HG02970 (cell line): ENCODE data around the gene GAREM1.
A peak's percentile ranks its signal among the peaks of the same experiment; 100 is the strongest.
"Not testable (repeated sequence)": the region's sequence is repeated elsewhere in the genome, so short reads cannot be mapped to it uniquely, and the experiment has no call there.

ENCODE experiments used
- ATAC-seq: cut with Tn5 transposase; IDR thresholded peaks from one replicate; pipeline ENCODE4 v1.9.1; 2021; ENCODE audit warnings: mild to moderate bottlenecking, moderate library complexity, moderate number of reproducible peaks; ENCODE audit not compliant: unreplicated experiment, low FRiP score

The GAREM1 gene

DNA sequence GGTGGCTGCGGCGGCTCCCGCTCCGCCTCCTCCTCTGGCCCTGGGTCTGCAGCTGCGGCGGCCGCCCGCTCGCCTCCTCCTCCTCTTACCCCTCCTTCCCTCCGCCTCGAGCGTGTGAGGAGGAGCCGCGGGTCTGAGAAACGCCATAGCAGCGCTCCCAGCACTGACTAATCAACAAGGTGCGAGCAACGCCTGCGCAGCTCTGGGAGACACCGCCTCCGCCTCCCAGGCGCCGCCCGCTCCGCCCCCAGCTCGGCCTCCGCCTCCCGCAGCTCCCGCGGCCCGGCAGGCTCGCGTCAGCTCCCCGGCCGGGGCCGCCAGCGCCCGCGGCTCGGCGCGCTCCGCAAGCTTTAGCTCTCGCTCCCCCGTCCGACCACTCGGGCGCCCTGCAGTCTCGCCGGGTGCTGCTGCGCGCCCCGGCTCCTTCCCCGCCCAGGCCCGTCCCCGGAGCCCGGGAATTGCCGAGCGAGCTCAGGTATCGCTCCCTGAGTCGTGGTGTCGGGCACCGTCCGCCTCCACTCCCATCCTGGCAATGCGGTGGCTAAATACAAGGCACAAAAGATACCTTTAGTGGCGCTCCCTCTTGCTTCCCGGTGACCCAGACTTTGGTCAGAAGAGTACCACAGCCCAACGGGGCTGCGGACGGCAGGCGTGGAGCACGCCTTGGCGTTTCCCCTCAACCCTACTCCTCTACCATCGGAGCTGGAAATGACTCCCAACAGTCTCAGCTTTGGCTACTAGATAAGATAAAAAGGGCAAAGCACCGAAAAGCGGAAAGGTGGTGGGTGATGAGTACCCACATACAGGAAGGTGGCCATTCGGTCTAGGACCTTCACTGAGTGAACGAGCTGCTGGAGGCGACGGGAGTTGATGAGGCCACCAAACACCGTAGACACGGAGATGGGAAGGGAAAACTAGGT lies at the start of gene GAREM1:
Gene GAREM1 (minus strand): TSS at position 169 of the 920 bp plus-strand sequence. CDS start 454 bp downstream, outside the sequence.
- peak; percentile 98 for ATAC-seq

DNA sequence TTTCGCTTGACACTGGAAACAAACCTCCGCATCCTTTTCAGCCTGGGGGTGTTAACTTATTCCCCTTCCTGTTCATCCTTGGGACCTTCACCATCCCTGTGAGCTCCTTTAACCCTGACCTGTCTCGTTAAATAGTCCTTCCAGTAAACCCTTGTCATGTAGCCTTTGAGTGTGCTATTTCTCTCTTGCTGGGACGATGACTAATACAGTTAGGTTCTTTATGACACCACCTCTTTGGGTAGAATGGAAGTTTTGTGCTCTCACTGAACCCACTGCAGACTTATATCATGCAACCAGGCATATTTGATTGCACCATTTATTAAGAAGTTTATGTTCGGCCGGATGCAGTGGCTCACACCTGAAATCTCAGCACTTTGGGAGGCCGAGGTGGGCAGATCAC lies 40.5 kb upstream of the GAREM1 start:
- no peak for ATAC-seq

DNA sequence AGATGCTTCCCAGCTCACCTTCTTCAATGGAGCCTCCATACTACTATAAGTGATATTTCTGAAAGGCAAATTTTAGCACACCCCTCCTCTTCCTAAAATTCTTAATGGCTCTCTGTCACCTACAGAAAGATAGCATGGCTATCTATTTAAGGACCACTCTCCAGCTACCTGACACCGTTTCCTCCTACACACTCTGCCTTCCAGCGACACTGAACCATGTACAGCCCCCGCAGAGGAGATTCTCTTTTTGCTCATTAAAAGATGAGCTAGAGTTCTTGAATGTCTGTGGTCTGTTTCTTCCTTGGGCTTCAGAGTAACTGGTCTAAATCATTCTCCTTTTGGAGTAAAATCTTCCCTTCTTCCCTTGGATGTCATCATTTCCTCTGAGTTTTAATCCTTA lies 38.4 kb upstream of the GAREM1 start:
- no peak for ATAC-seq

DNA sequence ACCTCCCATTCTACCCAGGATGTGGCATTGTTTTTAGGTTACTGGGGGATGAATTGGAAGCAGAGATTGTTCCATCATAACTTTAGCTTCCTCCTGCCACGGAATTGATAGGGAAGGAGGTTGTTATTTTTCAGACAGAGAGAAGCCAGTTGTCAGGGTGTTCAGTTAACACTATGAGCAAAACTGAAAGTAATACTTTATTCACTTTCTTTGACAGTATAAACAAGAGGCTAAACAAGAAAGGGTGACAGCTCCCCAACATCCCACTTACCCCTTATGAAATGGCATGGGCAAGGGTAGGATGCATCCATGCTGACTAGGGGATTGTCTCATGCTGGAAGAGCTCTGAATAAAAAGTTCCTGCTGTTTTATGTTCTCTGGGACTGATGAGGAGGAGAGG lies 36.4 kb upstream of the GAREM1 start:
- ATAC-seq = no peak

DNA sequence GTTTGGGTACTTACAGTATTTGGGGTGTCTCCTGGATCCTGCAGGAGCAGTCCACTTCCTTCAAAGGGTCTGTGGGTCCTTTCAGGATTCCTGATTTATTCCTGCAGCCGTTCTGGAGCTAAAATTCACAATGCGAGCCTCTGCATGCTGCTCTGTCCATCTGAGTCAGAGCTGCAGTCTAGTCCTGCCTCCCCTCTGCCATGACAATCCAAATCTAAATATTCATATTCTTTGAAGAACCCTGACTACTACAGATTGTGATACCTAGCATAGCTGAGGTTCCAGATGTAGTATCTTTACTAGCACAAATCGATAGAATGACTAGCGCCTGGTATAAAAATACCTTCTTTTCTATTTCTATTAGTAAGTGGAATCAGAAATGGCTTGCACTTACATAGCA lies 31.3 kb upstream of the GAREM1 start:
- ATAC-seq = no peak

DNA sequence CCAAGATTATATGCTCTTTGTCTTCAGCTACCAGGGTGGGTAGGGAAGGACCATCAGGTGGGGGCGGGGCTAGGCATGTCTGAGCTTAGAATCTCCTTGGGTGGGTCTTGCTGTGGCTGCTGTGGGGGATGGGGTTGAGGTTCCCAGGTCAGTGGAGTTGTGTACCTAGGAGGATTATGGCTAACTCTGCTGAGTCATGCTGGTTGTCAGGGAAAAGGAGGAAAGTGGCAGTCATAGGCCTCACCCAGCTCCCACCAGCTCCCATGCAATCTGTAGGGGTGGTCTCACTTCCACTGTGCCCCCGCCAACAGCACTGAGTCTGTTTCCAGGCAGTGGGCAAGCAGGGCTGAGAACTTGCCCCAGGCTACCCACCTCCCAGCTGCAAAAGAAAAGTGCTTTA lies 30.6 kb upstream of the GAREM1 start:
- not testable (repeated sequence) for ATAC-seq

DNA sequence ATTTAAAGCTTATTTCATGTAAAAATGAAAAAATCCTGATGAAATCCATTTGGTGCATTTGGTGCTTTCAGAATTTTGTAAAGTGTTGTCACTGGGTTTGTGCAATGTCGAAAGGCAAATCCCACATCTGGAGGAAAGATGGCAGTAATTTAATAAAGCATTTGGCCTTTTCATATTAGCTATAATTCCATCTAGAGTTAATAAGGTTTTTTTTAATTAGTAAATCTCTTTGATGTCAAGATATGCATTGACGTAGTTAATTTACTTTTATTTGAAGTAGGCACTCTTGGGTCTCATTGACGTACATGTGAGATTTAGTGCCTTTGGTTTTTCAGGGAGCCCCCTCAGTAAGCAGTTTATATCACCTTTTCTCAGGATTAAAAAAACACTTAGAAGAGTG lies 12.3 kb upstream of the GAREM1 start:
- no peak for ATAC-seq

DNA sequence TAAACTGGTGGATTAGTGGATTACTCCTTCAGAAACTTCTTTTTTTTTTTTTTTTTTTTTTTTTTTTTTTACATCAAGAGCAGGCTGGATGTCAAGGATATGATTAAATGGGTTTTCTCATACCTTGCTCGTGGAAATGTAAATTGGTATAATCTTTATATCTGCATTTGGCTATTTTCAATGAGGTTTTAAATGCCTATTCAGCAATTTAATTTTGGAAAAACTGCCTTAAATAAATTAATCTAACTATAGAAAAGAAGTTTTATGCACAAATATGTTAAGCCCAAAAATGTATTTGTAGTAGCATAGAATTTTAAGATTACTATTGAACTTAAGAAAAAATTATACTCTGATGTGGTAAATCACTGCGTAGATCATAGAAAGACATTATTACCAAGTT lies 11.4 kb upstream of the GAREM1 start:
- ATAC-seq = no peak

DNA sequence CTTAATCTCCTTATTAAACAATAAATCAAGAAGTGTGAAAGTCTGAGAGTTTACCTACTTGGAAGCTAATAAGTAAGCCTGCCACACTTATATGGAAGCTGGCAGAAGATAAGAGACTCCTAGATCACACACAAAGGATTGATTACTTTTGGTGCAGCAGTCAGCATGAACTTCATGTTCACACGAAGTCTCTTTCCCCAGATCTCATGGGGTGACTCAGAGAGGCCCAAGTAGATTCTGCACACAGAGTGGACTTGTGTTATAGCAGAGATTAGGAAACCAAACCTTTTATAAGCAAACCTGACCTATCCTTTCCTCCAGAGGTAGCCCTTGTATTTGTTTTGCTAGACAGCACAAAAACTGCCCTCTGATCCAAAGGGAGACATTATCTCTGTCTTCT lies 9.9 kb upstream of the GAREM1 start:
- ATAC-seq = no peak

DNA sequence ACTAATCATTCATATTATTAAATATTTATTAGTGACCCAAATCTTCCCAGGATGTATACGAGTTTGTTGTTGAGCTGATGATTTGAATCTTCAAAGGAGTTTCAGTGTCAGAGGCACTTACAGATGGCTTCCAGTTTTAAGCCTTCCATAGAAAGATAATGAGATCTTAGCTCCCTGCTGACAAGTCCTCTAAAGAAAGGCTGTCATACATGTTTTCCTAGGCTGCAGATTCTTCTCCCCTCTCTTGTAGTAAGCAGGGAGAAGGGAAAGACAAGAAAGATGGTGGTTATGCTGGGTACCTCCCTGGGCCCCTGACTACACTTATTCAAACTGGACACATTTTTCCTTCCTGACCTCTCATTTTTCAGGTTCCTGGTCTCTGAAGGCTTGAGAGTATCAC lies 8.1 kb upstream of the GAREM1 start:
- ATAC-seq = no peak

DNA sequence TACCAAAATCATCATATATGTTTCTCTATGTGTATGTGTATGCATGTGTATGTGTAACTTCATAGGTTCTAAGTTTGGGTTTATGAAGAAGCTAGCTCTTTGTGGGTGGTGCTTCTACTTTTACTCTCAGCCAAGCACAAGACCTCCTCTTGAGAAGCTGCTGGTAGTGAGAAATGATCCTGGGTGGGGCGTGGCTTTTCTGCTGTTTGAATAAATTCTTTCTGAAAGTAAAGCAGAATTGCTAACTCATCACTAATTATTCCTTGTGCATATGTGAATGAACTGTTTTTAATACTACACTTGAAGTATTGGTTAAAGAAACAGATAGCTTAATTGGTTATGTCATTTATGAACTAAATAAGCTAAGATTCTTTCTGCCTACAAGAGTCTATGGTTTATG lies 7.6 kb upstream of the GAREM1 start:
- no peak for ATAC-seq

DNA sequence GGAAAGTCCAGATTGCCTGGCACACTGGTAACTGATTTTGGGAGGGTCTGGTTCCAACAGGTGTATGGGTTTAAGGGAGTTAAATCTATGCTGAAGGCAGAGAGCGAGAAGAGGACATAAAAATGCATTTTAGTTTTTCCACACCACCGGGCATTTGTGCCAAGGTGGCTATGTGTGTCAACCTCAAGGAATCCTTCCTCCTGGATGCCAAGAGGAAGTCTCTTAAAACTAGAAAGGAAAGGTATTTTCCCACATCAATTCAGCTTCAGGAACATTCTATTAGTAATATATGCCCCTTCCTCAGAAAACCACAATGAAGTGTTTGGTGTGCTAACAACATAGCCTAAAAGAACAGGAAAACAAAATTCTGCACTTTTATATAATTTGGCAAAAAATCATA lies 5.4 kb upstream of the GAREM1 start:
- ATAC-seq = no peak

DNA sequence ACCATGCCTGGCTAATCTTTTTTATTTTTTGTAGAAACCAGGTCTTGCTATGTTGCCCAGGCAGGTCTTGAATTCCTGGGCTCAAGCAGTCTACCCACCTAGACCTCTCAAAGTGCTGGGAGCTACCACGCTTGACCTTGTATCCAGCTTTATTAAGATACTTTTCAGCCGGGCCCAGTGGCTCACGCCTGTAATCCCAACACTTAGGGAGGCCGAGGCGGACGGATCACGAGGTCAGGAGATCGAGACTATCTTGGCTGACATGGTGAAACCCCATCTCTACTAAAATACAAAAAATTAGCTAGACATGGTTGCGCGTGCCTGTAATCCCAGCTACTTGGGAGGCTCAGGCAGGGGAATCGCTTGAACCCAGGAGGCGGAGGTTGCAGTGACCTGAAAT lies 4.4 kb upstream of the GAREM1 start:
- not testable (repeated sequence) for ATAC-seq

DNA sequence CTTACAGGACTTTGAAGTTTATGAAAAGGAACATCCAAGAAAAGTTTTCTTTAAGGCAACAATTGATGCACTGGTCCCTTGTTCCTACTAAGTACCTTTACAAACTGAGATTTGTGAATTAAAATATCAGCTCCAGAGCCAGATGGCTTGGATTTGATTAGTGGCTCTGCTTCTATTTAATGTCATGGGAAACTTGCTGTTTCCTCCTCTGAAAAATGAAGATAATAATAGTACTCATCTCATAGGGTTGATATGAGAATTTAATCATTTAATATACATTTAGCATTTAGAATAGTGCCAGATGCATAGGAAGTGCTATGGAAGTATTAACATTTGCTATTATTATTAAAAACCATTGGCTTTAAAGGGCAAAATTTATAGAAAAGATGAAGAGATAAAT lies 2.6 kb upstream of the GAREM1 start:
- ATAC-seq = no peak

DNA sequence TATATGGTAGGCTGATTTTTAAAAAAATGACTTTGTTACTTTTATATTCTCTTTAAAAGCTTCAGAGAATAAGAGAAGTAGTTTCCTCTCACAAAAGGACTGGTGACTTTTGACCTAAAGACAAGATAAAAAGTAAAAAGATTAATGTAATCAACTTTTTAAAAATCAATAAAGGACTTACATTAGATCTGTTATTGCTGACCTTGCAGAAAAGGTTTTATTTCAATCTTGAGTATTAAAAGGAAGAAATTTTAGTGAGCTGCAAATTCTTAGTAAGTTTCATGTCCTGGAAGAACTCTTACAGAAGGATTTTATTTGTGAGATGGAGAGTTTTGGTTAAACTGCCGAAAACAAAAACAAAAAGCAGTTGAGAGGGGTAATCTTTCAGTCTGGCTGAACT lies 2.2 kb upstream of the GAREM1 start:
- ATAC-seq = no peak

DNA sequence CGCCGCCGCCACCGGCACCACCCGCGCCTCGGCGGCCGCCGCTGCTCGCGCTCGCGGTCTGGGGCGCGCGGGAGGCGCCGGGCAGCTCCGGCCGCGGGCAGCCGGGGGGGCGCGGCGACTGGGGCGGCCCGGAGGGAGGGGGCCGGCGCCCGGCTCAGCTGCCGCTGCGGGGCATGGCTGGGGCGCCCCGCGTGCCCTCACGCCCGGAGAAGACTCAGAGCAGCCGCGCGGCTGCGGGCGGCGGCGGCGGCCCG lies 295 bp downstream of the GAREM1 start:
- no peak for ATAC-seq

DNA sequence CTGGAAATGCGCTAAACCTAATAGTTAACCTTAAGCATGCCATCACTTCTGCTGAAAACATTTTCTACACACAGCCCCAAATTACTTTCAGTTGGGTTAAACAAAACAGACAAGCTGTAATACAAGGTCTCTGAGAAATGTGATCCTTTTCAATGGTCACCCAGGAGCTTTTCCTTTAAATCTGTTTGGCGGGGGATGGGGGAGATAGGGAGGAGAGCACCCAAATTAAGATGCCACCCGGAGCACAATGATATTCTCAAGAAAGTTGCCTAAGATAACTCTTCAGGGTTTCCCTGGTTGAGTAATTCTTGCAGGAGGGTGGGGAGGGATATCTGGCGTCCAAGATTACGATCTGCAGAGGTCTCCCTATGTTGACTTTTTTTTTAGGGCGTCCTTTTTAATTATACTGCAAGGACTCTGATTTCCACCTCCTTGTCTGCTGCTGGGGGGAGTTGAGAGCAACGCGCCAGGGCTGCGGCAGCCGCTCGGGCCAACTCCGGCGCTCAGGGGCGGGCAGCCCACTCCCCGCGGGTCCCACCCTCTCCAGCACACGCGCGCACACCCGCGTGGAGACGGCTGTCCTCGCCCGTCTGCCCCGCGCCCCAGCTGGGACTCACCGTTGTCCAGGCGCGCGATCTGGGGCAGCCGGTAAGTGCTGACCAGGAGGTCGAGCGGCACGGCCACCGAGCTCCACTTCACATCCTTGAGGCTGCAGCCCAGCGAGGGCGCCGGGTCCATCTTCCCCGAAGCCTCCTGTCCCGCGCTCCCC lies 807 bp downstream of the GAREM1 start:
- no peak for ATAC-seq

DNA sequence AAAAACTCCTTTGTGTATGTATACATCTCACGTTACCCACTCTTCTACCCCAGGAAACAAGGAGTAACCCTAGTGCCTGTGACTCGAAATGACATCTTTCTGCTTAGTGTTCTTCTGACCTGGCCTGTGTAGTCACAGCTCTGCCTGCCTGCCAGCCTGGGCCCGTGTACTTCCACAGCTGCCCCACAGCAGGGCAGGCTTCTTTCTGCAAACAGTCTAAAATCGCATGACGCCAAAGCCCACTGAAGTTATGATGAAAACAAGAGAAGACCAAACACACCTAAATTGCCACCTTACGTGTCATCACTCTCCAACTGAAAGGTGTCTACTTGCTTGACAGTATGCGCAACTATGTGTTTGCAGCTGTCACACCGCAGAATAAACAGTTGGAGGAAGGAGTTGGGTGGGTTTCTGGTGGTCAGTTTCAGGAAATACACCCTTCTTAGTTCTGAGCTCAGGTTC lies 1.5 kb downstream of the GAREM1 start:
- ATAC-seq = no peak

DNA sequence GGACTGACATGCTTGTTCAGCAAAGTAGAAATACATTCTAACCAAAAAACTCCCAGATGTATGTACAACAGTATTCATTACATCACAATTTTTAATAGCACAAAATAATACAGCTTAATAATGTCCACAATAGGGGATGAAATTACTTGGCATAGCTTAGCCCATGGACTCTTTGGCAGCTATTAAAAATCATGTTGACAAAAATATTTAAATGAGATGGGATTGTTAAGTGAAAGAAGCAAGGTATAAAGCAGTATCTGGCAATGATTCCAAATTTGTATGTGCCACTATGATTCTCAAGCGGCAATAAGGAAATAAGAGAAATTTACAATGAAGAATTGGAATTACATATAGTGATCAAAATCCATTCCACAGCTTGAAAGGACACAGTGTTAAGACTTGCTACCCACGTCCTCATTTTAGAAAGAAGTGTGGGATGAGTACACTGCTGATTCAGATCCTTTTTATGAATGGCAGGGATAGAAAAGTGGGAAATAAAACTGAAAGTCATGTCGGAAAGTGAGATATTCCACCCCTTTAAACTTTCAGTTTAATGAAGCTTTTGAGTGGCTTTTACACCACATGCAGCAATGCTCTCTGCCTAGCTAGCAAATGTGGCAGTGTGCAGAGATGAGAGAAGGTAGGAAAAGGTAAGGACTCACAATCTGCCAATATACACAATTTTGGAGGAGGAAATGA lies 2.4 kb downstream of the GAREM1 start:
- ATAC-seq = no peak

DNA sequence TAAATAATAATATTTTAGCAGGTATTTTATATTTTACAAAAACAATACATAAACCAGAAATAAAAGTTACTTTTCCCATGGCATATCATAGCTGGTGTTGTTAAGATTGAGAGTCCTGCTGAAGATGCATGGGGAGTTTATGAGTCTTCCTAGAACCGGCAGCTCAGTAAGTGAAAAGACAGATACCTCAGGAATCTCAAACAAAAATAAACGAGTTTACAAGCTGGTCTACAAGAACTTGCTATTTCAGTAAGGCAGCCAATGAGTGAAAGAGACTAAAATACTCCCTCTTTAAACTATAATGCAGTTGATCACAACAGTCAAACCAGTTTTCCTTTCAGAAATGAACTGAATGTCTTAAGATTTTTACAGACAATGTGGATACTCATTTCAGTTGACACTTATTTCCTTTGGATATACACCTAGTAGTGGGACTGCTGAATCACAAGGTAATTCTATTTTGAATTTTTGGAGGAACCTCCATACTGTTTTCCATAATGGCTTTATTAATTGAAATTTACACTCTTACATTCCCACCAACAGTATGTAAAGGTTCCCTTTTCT lies 8.9 kb downstream of the GAREM1 start:
- ATAC-seq = no peak

DNA sequence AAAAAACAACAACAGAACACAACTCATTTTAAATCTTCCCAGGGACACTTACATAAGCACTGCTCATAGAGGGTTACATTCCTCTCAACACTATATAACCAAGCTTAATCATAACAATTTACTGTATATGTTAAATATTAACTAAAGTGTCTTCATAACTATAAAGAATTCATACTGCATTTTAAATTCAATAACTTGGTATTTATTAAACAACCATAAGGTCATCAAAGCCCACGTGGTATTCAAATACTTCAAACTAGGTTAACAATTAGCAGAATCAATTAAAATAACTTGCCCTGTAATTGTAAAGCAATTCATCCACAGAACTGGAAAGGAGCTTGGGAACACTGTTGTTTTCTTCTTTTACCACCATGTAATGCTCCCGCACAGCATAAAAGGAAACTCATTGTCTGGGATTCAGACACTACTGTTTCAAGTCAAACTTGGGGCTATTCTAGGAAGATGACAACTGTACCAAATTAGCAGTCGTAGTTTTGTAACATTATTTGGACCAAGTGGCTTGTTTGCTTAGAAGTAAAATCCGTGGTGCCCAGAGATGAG lies 10.4 kb downstream of the GAREM1 start:
- no peak for ATAC-seq
